GM21360 (cell line): ENCODE data around the gene RSRC1.
"Not testable (repeated sequence)": the region's sequence is repeated elsewhere in the genome, so short reads cannot be mapped to it uniquely, and the experiment has no call there.

Source experiments
- ATAC-seq: cut with Tn5 transposase; IDR thresholded peaks from one replicate; pipeline ENCODE4 v1.9.1; 2021; ENCODE audit warnings: mild to moderate bottlenecking, moderate library complexity; ENCODE audit not compliant: unreplicated experiment

The RSRC1 gene

DNA sequence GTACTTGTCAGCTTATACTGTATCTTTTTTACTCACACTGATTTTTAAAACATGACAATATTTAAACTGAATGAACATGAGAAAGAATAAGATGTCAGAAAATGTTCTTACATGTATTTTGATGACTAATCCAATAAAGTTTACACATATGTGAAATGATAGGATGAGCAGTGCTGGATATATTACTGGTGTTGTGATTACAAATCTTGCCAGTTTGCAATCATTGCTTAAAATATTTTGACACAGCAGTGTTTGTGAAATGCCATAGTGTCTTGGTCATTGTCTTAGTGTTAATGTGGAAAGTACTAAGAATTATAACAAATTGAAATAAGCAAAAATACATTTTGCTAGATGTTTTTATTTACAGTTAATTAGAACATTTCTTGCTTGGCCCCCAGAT lies 342.4 kb downstream of the RSRC1 start:
- no peak for ATAC-seq

DNA sequence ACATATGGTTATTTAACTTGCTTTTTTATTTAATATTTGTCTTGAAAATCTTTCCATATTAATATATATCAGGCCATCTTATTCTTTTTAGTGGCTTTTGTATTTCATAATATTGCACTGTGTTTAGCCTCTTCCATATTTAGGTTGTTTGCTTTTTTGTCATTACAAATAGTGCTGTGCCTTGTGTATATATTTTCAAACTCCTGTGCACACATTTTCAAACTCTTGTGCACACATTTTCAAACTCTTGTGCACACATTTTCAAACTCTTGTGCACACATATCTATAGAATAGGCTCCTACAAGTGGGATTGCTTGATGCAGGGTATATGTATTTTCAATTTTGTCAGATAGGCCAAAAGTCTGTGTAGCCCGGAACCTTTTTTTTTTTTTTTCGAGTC lies 343.1 kb downstream of the RSRC1 start:
- no peak for ATAC-seq

DNA sequence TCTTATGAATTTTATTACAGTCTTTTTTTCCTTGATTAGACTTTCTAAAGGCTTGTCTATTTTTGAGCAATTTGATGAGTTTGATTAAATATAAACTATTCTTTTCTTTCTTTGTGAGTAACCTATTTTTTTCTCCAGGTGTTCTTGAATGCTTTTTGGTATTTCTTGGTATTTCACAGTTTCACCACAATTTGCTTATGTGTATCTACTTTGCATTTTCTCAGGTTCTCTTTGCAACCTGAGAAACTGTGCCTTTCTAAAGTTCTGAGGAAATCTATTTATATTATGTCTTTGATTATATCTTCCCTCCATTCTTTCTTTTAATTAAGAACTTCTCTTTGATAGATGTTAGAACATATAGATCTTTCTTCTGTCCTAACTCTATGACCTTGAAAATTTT lies 344.0 kb downstream of the RSRC1 start:
- no peak for ATAC-seq

DNA sequence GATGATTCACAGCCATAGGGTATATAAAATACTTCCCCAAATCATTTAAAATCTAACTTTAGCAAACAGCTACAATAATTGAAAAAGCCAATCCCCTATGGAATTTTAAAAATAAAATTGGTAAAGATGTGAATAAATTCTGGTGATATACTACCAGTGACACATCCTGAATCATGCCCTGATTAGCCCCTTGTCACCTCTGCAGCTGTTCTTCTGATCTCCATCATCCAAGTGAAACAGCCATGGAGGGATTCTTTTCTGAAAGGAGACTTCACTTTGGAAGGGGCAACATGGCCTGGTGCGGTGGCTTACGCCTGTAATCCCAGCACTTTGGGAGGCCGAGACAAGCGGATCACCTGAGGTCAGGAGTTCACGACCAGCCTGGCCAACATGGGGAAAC lies 345.5 kb downstream of the RSRC1 start:
- no peak for ATAC-seq

DNA sequence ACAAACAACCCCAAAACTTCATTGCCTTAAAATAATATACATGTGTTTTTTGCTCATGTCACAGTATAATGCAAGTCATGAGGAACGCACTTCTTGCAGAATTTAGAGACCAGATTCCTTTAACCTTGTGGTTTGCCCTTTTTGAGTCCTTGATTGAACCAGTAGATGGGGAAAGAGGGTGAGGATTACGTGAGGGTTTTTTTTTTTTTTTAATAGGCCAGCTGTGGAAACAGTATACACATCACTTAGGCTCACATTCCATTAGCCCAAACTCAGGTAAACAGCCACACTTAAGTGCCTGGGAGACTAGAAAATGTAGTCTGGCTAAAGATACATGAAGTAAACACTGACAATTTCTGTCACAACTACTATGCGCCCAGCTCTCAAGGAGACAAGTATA lies 346.2 kb downstream of the RSRC1 start:
- no peak for ATAC-seq

DNA sequence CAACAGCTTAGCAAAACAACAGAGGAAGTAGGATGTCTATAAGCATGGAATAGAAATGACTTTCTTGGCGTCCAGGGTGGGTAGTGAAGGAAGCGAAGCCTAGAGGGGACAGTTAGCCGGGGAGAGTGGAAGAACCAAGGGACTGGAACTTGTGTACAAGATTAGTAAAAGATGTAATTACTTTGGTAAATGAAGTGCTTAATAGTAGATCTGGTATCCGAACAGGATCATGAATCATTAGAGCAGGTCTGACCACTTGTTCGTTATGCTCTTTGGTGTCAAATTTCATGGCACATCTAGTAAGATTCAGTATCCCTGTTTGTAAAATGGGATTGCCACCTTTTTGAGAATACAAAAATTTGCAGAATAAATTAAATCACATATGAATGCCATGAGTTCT lies 348.6 kb downstream of the RSRC1 start:
- ATAC-seq = no peak

DNA sequence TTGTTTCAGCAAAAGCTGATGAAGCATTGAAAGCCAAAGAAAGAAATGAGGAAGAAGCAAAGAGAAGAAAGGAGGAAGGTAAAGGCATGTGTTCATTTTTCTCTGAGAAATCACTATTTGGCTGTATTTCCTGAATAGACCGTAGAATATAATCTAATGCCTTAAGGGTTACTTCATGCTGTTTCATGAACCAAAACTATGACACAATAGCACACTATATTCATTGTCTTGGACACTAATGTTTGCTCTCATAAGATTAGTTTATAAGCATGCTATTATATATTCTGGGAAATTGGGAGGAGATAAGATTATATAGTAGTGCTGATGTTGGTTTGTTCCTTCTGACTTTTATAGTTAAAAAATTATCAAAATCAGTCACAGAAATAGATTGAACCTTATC lies 351.0 kb downstream of the RSRC1 start:
- no peak for ATAC-seq

DNA sequence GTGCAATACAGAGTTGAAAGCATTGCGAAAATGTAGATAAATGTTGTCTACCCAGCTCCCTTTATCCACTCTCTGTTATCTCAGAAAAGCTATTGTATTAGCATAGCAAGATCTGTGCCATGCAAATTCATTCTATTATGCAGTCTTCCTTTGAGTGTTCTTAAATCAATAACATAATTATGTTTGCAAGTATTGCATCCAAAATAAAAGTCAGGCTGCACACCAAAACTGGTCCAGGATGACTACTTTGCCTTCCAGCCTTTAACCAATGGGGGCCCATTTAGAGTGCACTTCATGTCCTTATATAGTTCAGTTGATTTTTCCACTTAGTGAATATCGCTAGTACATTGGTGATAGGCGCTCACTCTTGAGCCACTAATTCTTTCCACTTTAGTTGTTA lies 353.7 kb downstream of the RSRC1 start:
- no peak for ATAC-seq

DNA sequence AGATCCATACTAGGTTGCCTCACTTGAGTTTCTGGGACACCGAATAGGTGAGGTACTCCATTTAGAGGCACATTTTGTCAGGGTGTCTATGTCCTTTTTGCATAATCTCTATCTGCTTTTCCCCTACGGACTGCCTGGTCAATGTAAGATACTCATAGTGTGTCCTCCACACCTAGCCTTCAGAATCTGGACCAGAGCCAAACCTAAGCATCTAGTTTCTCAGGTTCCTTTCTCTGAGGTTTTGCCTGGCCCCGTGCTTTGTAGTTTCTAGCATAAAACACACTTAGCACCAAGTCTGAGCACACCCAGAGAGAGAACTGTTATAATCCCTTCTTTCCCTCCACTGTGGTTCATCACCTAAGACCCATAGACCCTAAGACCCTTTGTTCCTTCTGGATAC lies 355.2 kb downstream of the RSRC1 start:
- ATAC-seq = no peak

DNA sequence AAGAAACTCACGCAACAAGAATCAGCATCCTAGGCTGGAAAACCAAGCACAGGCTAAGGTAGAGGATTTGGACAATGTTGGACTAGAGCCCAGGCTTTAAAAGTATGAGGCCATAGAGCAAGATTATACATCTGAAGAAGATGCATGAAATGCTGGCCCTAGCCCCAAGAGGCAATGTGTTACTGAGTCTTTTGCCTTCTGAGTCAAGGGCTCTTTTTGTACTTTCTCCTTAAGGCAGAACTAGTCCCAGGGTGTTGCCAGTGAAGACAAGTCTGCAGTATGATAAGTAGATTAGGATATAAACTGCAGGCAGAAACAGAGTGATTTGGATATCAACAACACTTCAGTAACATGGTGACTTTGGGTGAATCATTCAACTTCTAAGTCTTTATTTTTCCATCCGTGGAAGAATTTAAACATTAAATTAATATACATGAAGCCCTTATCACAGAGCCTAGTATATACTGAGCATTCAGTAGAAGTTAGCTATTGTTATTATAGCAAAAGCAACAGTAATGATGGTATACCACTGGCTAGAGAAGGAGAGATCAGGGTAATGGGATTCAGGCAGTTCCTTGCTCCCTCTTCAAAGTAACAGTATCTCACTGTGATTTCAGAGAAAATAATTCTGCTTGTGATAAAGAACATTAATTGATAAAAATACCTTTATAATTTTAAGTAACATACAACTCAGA lies 361.2 kb downstream of the RSRC1 start:
- ATAC-seq = no peak

DNA sequence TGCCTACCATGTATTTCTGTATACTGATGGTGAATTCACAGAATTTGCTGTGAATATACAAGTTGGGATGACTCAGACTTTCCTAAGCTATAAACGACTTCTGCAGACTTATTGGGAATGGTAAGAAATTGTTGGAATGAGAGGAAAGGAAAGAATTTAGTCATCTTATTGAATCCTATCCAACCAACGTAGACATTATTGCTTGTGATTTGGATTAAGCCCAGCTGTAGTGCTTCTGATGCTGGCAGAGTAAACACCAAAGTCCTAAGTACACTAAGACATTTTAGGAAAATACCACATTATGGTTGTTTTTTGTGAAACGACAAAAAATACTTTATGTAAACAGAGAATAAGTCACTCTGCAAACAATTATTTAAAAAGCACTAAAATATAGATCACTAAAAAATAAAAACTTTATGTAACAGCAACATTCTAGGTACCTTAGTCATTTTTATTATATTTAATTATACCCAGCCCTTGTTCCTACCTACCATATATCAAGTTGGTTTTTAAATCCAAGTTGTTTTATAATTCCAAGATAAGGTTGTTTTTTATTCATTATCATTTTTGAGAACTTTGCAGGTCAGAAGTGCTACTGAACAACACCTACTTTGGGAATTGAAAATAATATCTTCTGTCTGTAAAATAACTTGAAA lies 361.9 kb downstream of the RSRC1 start:
- no peak for ATAC-seq

DNA sequence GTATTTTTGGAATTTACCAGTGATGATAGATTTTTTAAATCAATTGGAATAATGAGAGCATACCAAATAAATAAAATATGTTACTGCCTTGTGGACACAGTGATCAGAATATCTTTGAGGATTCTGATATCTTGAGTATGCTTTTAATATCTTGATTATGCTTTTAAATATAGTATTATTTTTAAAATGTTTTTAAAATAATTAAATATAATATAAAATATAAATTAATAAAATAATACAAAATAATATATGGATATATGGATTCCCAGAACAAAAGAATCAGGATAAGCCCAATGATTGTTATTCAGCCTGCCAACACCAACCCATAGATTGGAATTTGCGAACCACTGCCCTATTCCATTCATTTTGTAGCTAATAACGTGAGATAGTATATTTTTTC lies 369.2 kb downstream of the RSRC1 start:
- no peak for ATAC-seq

DNA sequence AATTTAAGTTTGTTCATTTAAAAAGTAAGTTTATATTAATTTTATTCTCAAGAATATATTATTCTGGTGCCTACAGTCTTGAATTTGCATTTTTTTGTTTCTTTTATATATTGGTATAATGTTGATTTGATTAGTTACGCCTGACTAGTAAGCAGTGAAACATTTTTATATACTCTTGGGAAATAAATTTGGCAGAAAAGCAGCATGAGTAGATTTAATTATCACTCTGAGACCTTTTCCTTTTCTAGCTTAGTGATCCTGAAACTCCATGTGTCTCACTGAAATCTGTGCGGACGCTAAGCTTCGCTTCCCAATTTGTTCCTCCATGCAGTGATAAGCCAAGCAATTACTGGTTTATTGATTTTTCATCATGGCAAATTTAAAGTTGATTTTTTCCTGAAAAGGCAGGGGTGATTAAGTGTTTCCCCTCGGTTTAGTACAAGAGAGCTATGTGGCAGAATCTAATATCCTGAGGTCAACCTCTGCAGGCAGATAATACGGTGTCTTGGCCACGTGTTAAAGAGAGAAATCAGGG lies 373.9 kb downstream of the RSRC1 start:
- no peak for ATAC-seq

DNA sequence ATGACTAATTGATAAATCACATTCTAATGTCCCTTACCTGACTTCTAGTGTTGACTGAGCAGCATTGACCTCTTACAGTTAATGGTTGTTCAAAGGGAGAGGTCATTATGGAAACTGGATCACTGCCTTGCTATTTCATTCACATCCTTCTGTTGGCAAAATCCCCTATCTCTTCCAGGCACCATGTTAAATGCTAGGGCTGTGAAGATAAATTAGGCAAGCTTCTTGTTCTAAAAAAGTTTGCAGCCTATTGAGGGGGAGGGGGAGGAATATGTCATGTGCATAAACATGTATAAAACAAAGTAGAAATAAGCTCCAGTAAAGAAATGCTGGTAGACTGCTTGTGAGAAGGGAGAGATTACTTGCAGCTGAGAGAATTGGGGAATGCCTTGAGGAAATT lies 376.3 kb downstream of the RSRC1 start:
- no peak for ATAC-seq

DNA sequence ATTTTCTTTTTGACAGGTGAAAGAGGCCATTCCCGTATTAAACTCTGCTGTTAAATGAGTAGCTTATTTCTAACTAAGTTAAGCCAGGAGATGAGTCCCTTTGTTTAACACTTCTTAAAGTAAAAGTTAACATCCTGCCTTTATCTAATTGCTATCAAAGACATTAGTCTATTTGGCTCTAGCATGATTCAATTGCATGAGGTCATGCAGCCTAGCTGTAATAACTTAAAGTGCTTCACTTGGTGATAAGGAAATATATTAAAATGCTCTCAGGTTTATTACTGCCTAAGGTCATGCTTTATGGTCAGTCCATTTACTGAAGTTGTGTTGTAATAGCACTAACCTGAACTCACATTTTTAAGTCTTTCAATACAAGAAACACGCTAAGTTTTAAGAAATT lies 378.8 kb downstream of the RSRC1 start:
- ATAC-seq = no peak

DNA sequence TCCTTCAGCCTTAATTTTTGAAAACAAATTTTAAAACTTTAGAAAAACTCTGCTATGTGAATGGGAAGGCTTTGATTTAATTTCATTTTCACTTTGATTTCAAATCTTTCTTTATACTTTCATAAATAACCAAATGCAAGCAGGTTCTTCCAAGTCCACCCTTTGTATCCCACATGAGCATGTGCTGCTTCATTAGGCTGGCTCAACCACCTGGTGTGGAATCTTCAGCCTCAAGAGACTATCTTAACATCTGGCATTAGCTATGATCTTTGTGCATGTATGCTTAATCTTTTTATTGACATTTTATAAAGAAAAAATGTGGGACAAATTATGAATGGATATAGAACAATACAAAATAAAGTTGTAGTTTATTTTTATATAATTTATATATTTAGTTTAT lies 379.3 kb downstream of the RSRC1 start:
- no peak for ATAC-seq

DNA sequence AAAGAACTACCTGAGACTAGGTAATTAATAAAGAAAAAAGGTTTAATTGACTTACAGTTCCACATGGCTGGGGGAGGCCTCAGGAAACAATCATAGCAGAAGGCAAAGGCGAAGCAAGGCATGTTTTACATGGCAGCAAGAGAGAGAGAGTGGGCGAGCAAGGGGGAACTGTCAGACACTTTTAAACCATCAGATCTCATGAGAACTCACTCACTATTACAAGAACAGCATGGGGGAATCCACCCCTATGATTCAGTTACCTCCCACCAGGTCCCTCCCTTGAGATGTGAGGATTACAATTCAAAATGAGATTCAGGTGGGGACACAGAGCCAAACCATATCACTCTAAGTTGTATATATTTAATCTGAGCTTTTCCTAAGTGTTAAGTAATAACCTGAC lies 382.1 kb downstream of the RSRC1 start:
- no peak for ATAC-seq

DNA sequence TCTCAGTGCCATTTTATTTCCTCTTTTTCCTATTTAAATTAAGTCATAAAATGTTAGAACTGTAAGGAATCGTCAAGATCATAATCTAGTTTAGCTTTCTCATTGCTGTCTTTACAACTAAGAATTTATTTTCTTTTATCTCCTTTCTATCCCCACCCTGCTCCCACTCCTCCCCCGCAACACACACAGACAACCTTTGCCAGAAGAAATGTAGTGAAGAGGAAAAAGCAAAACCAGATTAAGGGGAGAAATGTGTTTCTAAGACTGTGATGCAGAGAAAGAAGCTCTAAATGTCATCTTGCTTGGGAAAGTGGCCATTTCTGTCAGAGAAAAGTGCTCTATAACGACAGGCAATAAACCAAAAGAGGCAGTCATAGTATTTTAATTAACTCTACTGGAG lies 382.8 kb downstream of the RSRC1 start:
- ATAC-seq = no peak

DNA sequence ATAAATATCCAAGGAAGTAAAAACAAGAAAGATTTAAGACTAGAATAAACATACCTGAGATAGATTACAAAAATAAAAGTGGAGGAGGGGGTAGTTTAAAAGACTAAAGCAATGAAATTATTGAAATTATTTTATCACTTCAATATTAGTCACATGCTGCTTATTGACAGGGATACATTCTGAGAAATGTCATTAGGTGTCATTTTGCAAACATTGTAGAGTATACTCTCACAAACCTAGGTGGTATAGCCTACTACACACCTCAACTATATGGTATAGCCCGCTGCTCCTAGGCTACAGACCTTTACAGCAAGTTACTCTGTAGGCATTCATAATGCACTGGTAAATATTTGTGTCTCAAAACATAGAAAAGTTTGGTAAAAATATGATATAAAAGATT lies 384.0 kb downstream of the RSRC1 start:
- no peak for ATAC-seq

DNA sequence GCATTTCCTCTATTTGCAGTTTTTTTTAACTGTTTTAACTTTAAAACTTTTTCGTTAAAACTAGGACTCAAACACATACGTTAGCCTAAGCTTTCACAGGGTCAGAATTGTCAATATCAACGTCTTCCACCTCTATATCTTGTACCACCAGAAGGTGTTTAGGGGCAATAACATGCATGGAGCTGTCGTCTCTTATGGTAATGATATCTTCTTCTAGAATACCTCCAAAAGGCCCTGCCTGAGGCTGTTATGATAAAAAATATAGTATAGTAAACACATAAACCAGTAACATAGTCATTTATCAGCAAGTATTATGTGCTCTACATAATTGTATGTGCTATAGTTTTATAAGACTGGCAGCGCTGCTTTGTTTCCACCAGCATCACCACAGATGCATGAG lies 384.8 kb downstream of the RSRC1 start:
- ATAC-seq = no peak

DNA sequence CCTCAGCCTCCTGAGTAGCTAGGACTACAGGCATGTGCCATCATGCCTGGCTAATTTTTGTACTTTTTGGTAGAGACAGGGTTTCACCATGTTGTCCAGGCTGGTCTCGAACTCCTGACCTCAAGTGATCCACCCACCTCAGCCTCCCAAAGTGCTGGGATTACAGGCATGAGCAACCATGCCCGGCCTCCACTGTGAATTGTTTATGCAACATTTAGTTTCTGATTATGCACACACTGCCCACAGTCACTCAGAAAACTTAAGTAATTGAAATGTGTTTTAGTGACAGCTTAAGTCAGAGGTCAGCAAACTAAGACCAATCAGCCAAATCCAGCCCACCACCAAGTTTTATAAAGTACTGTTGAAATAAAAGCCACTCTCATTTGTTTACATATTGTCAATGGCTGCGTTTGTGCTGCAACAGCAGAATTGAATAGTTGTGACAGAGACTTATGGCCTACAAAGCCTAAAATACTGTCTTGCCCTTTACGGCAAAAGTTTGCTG lies 385.6 kb downstream of the RSRC1 start:
- ATAC-seq = not testable (repeated sequence)

DNA sequence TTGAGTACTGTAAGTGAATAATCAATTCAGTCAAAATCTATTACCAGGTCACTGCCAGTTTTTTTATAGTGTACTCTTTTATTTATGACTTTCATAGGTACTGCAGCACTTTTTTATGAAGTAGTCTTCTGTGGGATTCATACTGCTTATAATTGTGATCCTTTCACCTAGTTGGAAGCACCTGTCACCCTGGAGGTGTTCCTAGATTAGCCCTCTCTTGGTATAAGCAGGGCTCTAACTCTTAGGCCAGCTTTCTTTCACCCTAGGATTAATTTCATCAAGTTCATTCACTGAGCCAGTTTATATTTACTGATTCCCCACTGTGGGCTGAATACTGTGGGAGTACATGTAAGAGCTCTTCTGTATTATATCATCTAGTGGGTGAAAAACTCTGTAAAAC lies 395.2 kb downstream of the RSRC1 start:
- no peak for ATAC-seq

DNA sequence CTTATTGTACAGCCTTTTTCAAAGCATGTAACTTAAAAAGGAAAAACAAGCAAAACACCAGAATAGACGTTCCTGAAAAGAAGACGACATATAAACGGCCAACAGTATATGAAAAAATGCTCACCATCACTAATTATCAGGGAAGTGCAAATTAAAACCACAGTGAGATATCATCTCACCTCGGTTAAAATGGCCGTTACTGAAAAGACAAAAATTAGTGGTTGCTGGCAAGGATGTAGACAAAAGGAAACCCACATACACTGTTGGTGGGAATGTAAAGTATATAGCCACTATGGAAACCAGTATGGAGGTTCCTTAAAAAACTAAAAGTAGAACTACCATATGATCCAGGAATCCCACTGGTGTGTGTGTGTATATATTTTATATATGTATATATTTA lies 396.6 kb downstream of the RSRC1 start:
- ATAC-seq = no peak
